HEK293 (cell line): Measurements from ENCODE around the gene ADAMTS20.
"Not testable (repeated sequence)": the region's sequence is repeated elsewhere in the genome, so short reads cannot be mapped to it uniquely, and the experiment has no call there.

Experiments
- CTCF ChIA-PET: fragments of 350-600 bp; formaldehyde crosslinking; extraction: SDS; loops from one replicate; lab custom pipeline; 2021; ENCODE audit warnings: antibody characterized with exemption; lab: Yijun Ruan, JAX
- POLR2A ChIA-PET: fragments of 300-600 bp; formaldehyde crosslinking; extraction: SDS; loops from one replicate; lab custom pipeline; 2020; ENCODE audit warnings: antibody characterized with exemption, inconsistent platforms; lab: Yijun Ruan, JAX
- H3K27ac ChIP-seq: fragments of 200-500 bp; sonication (Bioruptor generic); 2 replicates; pipeline ENCODE4 v1.5.1; 2014; ENCODE audit warnings: low read depth, low read length, control low read depth, inconsistent platforms; ENCODE audit errors: extremely low read depth
- H3K36me3 ChIP-seq, 2 experiments: fragments of 200-500 bp in 1 of 2; sonication (Bioruptor generic) in 1 of 2; 1 replicate in 1 of 2; 2 replicates in 1 of 2; pipeline ENCODE4 v1.5.1; 2014 to 2017; ENCODE audit warnings: inconsistent platforms in 2 of 2, low read length in 2 of 2; ENCODE audit not compliant: control insufficient read depth in 2 of 2, insufficient read depth in 1 of 2
- H3K4me1 ChIP-seq: fragments of 200-500 bp; sonication (Bioruptor generic); 2 replicates; pipeline ENCODE4 v1.5.1; 2014; ENCODE audit warnings: mild to moderate bottlenecking, low read length, inconsistent platforms; ENCODE audit not compliant: control insufficient read depth, insufficient read depth
- H3K4me3 ChIP-seq: 2 replicates; pipeline ENCODE4 v1.5.1; 2011; ENCODE audit warnings: low read depth, mild to moderate bottlenecking, control low read depth, low read length, moderate library complexity
- H3K9me3 ChIP-seq: fragments of 200-500 bp; sonication (Bioruptor generic); 2 replicates; pipeline ENCODE4 v1.5.1; 2014; ENCODE audit warnings: low read depth, low read length, inconsistent platforms; ENCODE audit not compliant: control insufficient read depth, insufficient read depth
- FEZF1 ChIP-seq: fragments of 450-650 bp; formaldehyde crosslinking; IDR thresholded peaks from 2 replicates; pipeline ENCODE4 v1.5.1; 2016; ENCODE audit warnings: missing biosample characterization, missing genetic modification characterization
- GLIS1 ChIP-seq: fragments of 450-650 bp; formaldehyde crosslinking; IDR thresholded peaks from 2 replicates; pipeline ENCODE4 v1.5.1; 2016; ENCODE audit warnings: missing biosample characterization, missing genetic modification characterization
- REPIN1 ChIP-seq: fragments of 450-650 bp; formaldehyde crosslinking; IDR thresholded peaks from 2 replicates; pipeline ENCODE4 v1.5.1; 2017; ENCODE audit warnings: missing biosample characterization, missing genetic modification characterization, low read depth
- WT1 ChIP-seq: fragments of 450-650 bp; formaldehyde crosslinking; IDR thresholded peaks from 2 replicates; pipeline ENCODE4 v1.5.1; 2016; ENCODE audit warnings: missing biosample characterization, missing genetic modification characterization
- YY1 ChIP-seq: fragments of 450-650 bp; formaldehyde crosslinking; IDR thresholded peaks from 2 replicates; pipeline ENCODE4 v1.5.1; 2018; ENCODE audit warnings: missing biosample characterization, missing genetic modification characterization
- ZBTB26 ChIP-seq: fragments of 450-650 bp; formaldehyde crosslinking; optimal IDR thresholded peaks from 2 replicates; pipeline ENCODE3; 2016; ENCODE audit warnings: missing biosample characterization, mild to moderate bottlenecking, missing genetic modification characterization
- ZFP37 ChIP-seq: fragments of 450-650 bp; formaldehyde crosslinking; IDR thresholded peaks from 2 replicates; pipeline ENCODE4 v1.5.1; 2016; ENCODE audit warnings: missing biosample characterization, missing genetic modification characterization
- ZFP41 ChIP-seq: fragments of 450-650 bp; formaldehyde crosslinking; IDR thresholded peaks from 2 replicates; pipeline ENCODE4 v1.5.1; 2016; ENCODE audit warnings: missing biosample characterization, missing genetic modification characterization, borderline replicate concordance
- ZNF146 ChIP-seq: fragments of 450-650 bp; formaldehyde crosslinking; IDR thresholded peaks from 2 replicates; pipeline ENCODE4 v1.5.1; 2016; ENCODE audit warnings: missing biosample characterization, missing genetic modification characterization
- ZNF174 ChIP-seq: fragments of 450-650 bp; formaldehyde crosslinking; IDR thresholded peaks from 2 replicates; pipeline ENCODE4 v1.5.0; 2017; ENCODE audit warnings: missing biosample characterization, mild to moderate bottlenecking, missing genetic modification characterization
- ZNF2 ChIP-seq: fragments of 450-650 bp; formaldehyde crosslinking; IDR thresholded peaks from 2 replicates; pipeline ENCODE4 v1.5.1; 2016; ENCODE audit warnings: missing biosample characterization, missing genetic modification characterization
- ZNF24 ChIP-seq: fragments of 450-650 bp; formaldehyde crosslinking; IDR thresholded peaks from 2 replicates; pipeline ENCODE4 v1.5.1; 2016; ENCODE audit warnings: missing biosample characterization, missing genetic modification characterization
- ZNF274 ChIP-seq, 2 experiments: fragments of 200-500 bp in 1 of 2; fragments of 450-650 bp in 1 of 2; sonication (Bioruptor generic) in 1 of 2; formaldehyde crosslinking in 1 of 2; IDR thresholded peaks; 2 replicates each; pipeline versions ENCODE4 v1.5.1 to v1.6.1; 2014 to 2016; ENCODE audit warnings: borderline replicate concordance in 1 of 2, inconsistent platforms in 1 of 2, low read length in 1 of 2, missing biosample characterization in 1 of 2, missing genetic modification characterization in 1 of 2
- ZNF366 ChIP-seq: fragments of 450-650 bp; formaldehyde crosslinking; conservative IDR thresholded peaks from 2 replicates; pipeline ENCODE4 v1.5.1; 2016; ENCODE audit warnings: missing biosample characterization, missing genetic modification characterization
- ZNF37A ChIP-seq: fragments of 450-650 bp; IDR thresholded peaks from 2 replicates; pipeline ENCODE4 v1.5.1; 2018; ENCODE audit warnings: missing biosample characterization, missing genetic modification characterization
- ZNF549 ChIP-seq: fragments of 450-650 bp; IDR thresholded peaks from 2 replicates; pipeline ENCODE4 v1.5.1; 2018; ENCODE audit warnings: missing biosample characterization, missing genetic modification characterization, mild to moderate bottlenecking, inconsistent platforms, moderate library complexity
- ZNF558 ChIP-seq: fragments of 450-650 bp; formaldehyde crosslinking; IDR thresholded peaks from 2 replicates; pipeline ENCODE4 v1.5.1; 2016; ENCODE audit warnings: missing biosample characterization, missing genetic modification characterization
- ZNF561 ChIP-seq: fragments of 450-650 bp; IDR thresholded peaks from 2 replicates; pipeline ENCODE4 v1.5.1; 2018; ENCODE audit warnings: missing biosample characterization, missing genetic modification characterization, borderline replicate concordance
- ZNF658 ChIP-seq: fragments of 450-650 bp; formaldehyde crosslinking; IDR thresholded peaks from 2 replicates; pipeline ENCODE4; 2016; ENCODE audit warnings: missing biosample characterization, missing genetic modification characterization
- ZNF830 ChIP-seq: fragments of 450-650 bp; IDR thresholded peaks from 2 replicates; pipeline ENCODE4 v1.5.0; 2018; ENCODE audit warnings: missing biosample characterization, missing genetic modification characterization, low read depth, mild to moderate bottlenecking, moderate library complexity
- ZNF837 ChIP-seq: fragments of 450-650 bp; formaldehyde crosslinking; IDR thresholded peaks from 2 replicates; pipeline ENCODE4 v1.5.1; 2016; ENCODE audit warnings: missing biosample characterization, missing genetic modification characterization
- ZSCAN16 ChIP-seq: fragments of 450-650 bp; formaldehyde crosslinking; IDR thresholded peaks from 2 replicates; pipeline ENCODE4 v1.5.1; 2016; ENCODE audit warnings: missing biosample characterization, missing genetic modification characterization
- TF ChIP-seq, protein P1 (sequence below): fragments of 450-650 bp; formaldehyde crosslinking; IDR thresholded peaks from 2 replicates; pipeline ENCODE4 v1.5.0; 2017; ENCODE audit warnings: missing biosample characterization, missing genetic modification characterization, borderline replicate concordance
- TF ChIP-seq, protein P2 (sequence below): fragments of 450-650 bp; formaldehyde crosslinking; IDR thresholded peaks from 2 replicates; pipeline ENCODE4 v1.5.1; 2016; ENCODE audit warnings: missing biosample characterization, missing genetic modification characterization

ADAMTS20 gene

GRCh38 chr12:43540470-43540869 lies 11.5 kb downstream of the ADAMTS20 start (continued):
- TF ChIP-seq, protein P1, sequence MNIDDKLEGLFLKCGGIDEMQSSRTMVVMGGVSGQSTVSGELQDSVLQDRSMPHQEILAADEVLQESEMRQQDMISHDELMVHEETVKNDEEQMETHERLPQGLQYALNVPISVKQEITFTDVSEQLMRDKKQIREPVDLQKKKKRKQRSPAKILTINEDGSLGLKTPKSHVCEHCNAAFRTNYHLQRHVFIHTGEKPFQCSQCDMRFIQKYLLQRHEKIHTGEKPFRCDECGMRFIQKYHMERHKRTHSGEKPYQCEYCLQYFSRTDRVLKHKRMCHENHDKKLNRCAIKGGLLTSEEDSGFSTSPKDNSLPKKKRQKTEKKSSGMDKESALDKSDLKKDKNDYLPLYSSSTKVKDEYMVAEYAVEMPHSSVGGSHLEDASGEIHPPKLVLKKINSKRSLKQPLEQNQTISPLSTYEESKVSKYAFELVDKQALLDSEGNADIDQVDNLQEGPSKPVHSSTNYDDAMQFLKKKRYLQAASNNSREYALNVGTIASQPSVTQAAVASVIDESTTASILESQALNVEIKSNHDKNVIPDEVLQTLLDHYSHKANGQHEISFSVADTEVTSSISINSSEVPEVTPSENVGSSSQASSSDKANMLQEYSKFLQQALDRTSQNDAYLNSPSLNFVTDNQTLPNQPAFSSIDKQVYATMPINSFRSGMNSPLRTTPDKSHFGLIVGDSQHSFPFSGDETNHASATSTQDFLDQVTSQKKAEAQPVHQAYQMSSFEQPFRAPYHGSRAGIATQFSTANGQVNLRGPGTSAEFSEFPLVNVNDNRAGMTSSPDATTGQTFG (tag by site-specific recombination), result no peak
- TF ChIP-seq ZNF24 (tag by site-specific recombination), result no peak
- TF ChIP-seq ZNF558 (tag by site-specific recombination), result no peak
- TF ChIP-seq ZNF174, result no peak
- TF ChIP-seq ZNF549 (tag by site-specific recombination), result no peak

- POLR2A ChIA-PET, H3K27ac ChIP-seq, CTCF ChIA-PET, H3K4me1 ChIP-seq, H3K36me3 ChIP-seq, H3K9me3 ChIP-seq, H3K4me3 ChIP-seq: not testable (repeated sequence)
- peak; percentile 63 for TF ChIP-seq ZNF146 (tag by site-specific recombination)
These were observed 14.3 kb downstream of the ADAMTS20 start for GRCh38 chr12:43537675-43538074.

DNA sequence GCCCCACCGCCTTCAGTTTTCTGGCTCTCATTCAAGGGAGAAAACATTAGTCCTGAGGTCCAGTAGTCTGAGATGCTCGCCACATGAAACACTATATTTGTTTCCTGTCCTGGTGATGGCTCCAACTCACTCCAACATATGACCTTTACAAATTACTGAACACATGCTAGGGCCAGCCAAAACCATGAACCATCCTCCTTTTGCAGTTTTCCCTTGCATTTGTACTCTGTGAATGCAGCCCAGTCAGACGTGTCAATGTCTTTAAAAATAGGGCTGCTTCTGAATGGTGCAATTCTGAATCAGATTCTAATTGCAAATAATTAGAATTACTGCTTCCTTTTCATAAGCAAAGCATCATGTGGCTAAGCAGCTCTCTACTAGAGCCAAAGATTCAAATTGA lies 36.0 kb downstream of the ADAMTS20 start:
- TF ChIP-seq ZFP41 (tag by site-specific recombination), result no peak
- no peak for TF ChIP-seq ZFP37 (tag by site-specific recombination)
- TF ChIP-seq ZNF558 (tag by site-specific recombination), result no peak
- TF ChIP-seq ZNF837 (tag by site-specific recombination), result no peak
- no peak for TF ChIP-seq ZBTB26
- TF ChIP-seq ZNF37A (tag by site-specific recombination), result no peak
- no peak for TF ChIP-seq GLIS1 (tag by site-specific recombination)
- no peak for TF ChIP-seq ZNF658 (tag by site-specific recombination)
- TF ChIP-seq YY1 (tag by site-specific recombination), result no peak
- no peak for TF ChIP-seq ZNF274 (IDR thresholded peaks at IDR 0.05; ENCODE audit: low read length)
- TF ChIP-seq ZNF274 (tag by site-specific recombination; IDR thresholded peaks at IDR 0.05; ENCODE audit: borderline replicate concordance), result no peak
- TF ChIP-seq FEZF1, result no peak
- TF ChIP-seq ZSCAN16 (tag by site-specific recombination), result no peak
- TF ChIP-seq, protein P2, sequence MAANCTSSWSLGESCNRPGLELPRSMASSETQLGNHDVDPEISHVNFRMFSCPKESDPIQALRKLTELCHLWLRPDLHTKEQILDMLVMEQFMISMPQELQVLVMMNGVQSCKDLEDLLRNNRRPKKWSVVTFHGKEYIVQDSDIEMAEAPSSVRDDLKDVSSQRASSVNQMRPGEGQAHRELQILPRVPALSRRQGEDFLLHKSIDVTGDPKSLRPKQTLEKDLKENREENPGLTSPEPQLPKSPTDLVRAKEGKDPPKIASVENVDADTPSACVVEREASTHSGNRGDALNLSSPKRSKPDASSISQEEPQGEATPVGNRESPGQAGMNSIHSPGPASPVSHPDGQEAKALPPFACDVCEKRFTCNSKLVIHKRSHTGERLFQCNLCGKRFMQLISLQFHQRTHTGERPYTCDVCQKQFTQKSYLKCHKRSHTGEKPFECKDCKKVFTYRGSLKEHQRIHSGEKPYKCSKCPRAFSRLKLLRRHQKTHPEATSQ (tag by site-specific recombination), result no peak
- TF ChIP-seq ZNF2 (tag by site-specific recombination), result no peak
- no peak for TF ChIP-seq REPIN1 (tag by site-specific recombination)
- TF ChIP-seq ZNF830 (tag by site-specific recombination), result no peak
- no peak for TF ChIP-seq ZNF561 (tag by site-specific recombination)
- no peak for TF ChIP-seq WT1 (tag by site-specific recombination)
- no peak for TF ChIP-seq ZNF366
- CTCF ChIA-PET, result interaction anchor here (0.7 kb wide), 1 partner anchor 805 kb away, joined by 4 read pairs; no protein-coding TSS in a partner anchor
- H3K4me3 ChIP-seq, result no peak overlapping the region
- POLR2A ChIA-PET, result no interaction called here
- no peaks in the 10 kb centered on the region for H3K9me3 ChIP-seq
- no peak overlapping the region for H3K27ac ChIP-seq
- H3K36me3 ChIP-seq, result no peaks in the 10 kb centered on the region
- H3K4me1 ChIP-seq, result no peaks in the 10 kb centered on the region
